NK-92 (cell line): ENCODE measurements around the gene HSF2.

ENCODE experiments used
- DNase-seq: peaks from one replicate; lab custom pipeline; 2025; ENCODE audit not compliant: unreplicated experiment; lab: John Stamatoyannopoulos, UW

HSF2 gene

GRCh38 chr6:122399348-122400120 is at the start of gene HSF2:
TSS of gene HSF2 (plus strand) at chr6:122399652. CDS start at chr6:122399738, 86 bp downstream.
- DNase-seq = peak; percentile 83

- DNase-seq = no peak
Observed at GRCh38 chr6:122352981-122353664, 46.3 kb upstream of the HSF2 start.

GRCh38 chr6:122360809-122361208 is 38.6 kb upstream of the HSF2 start:
- DNase-seq = no peak

- DNase-seq = no peak
Observed at GRCh38 chr6:122361314-122361979, 38.0 kb upstream of the HSF2 start.

GRCh38 chr6:122363769-122364483 is 35.5 kb upstream of the HSF2 start:
- no peak for DNase-seq

GRCh38 chr6:122365775-122366403 is 33.6 kb upstream of the HSF2 start:
- DNase-seq = no peak

GRCh38 chr6:122367171-122367570 is 32.3 kb upstream of the HSF2 start:
- no peak for DNase-seq

GRCh38 chr6:122369536-122369935 is 29.9 kb upstream of the HSF2 start:
- DNase-seq = no peak

- DNase-seq = no peak
Observed at GRCh38 chr6:122372647-122373046, 26.8 kb upstream of the HSF2 start.

GRCh38 chr6:122374307-122374706 is 25.1 kb upstream of the HSF2 start:
- no peak for DNase-seq

- no peak for DNase-seq
Observed at GRCh38 chr6:122376246-122376645, 23.2 kb upstream of the HSF2 start.

- DNase-seq = no peak
Observed at GRCh38 chr6:122381494-122382265, 17.8 kb upstream of the HSF2 start.

- DNase-seq = no peak
Observed at GRCh38 chr6:122385857-122386612, 13.4 kb upstream of the HSF2 start.

- no peak for DNase-seq
Observed at GRCh38 chr6:122388945-122389344, 10.5 kb upstream of the HSF2 start.

- DNase-seq = no peak
Observed at GRCh38 chr6:122389704-122390372, 9.6 kb upstream of the HSF2 start.

- no peak for DNase-seq
Observed at GRCh38 chr6:122392564-122393350, 6.7 kb upstream of the HSF2 start.

- DNase-seq = no peak
Observed at GRCh38 chr6:122393351-122393896, 6.0 kb upstream of the HSF2 start.

GRCh38 chr6:122394016-122394415 is 5.4 kb upstream of the HSF2 start:
- DNase-seq = no peak
